ENCODE results near the gene VMP1. TPM values are rescaled to one million over a fixed set of nuclear protein-coding genes. Genes with fewer than 3 reads are reported as not detected.
"Not testable (repeated sequence)": the region's sequence is repeated elsewhere in the genome, so short reads cannot be mapped to it uniquely, and the experiment has no call there.

VMP1 gene
- total RNA-seq, 1 experiment from 2014 or later = 281 TPM

DNA sequence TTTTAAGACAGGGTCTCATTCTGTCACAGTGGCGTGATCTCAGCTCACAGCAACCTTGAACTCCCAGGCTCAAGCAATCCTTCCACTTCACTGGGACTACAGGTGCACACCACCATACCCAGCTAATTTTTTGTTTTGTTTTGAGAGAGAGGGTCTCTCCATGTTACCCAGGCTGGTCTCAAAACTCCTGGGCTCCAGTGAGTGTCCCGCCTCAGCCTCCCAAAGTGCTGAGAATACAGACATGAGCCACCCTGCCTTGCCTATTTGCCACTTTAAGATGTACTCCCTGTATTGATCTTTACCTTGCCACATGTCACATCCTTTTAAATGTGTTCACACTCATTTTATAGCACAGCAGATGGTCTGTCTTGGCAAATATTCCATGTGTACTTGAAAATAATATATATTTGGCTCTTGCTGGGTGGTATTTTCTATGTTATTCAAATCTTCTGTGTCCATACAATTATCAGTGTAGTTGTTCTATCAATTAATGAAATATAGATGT lies 50.5 kb downstream of the VMP1 start:
- ChIA-PET POLR2A (interaction anchor here (0.6 kb wide), 1 partner anchor 49 kb away, joined by 3 read pairs; no protein-coding TSS in a partner anchor), CTCF (no interaction called here)

DNA sequence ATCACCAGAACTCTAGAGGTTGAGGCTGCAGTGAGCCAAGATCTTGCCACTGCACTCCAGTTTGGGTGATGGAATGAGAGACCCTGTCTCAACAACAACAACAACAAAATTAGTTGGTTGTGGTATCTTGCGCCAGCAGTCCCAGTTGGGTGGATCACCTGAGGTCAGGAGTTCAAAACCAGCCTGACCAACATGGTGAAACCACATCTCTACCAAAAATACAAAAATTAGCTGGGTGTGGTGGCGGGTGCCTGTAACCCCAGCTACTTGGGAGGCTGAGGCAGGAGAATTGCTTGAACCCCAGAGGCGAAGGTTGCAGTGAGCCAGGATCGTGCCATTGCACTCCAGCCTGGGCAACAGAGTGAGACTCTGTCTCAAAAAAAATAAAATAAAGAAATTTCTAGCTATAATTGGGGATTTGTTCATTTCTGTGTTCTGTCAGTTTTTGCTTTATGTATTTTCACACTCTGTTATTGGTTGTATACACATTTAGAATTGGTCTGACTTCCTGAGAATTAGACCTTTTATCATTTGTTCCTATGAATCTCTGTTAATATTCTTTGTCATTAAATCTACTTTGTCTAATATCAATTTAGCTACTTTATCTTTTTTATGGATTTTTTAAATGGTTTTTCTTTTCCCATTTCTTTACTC lies 51.7 kb downstream of the VMP1 start:
- Histone ChIP-seq H3K27ac (ENCODE audit: low read length) (peak overlapping the region; percentile 100), H3K4me1 (ENCODE audit: control insufficient read depth, insufficient read depth, low read length) (peaks cover 65% of the 10 kb centered on the region)
- intact Hi-C loops (cut with micrococcal nuclease; ENCODE audit: unreplicated experiment); H3K27me3 ChIP-seq (ENCODE audit: control insufficient read depth, insufficient read depth, low read length); BruUV-seq (replicated peaks); H3K36me3 ChIP-seq (ENCODE audit: control insufficient read depth, insufficient read depth, low read length); in situ Hi-C loops (cut with HindIII; ENCODE audit: low pct_unique_long_range_greater_than_20kb, low sequenced_read_pairs); ATAC-seq; POLR2A ChIA-PET; CTCF ChIA-PET; DNase-seq (ENCODE audit: low read depth, low spot score); H3K9me3 ChIP-seq (ENCODE audit: control insufficient read depth, insufficient read depth, low read depth, low read length); H3K4me3 ChIP-seq (ENCODE audit: low read depth in 2 of 2, low read length in 2 of 2): not testable (repeated sequence)

More for the DNA sequence above, 50.5 kb downstream of the VMP1 start:
- BruUV-seq (replicated peaks) = no TSS peak
- ATAC-seq (no peak), DNase-seq (ENCODE audit: low read depth, low spot score) (no peak)
- Histone ChIP-seq H3K27ac (ENCODE audit: low read length) (peak overlapping the region; percentile 100), H3K9me3 (ENCODE audit: control insufficient read depth, insufficient read depth, low read depth, low read length) (peaks cover 7% of the 10 kb centered on the region; the same call in 1 of the 2 replicates), H3K27me3 (ENCODE audit: control insufficient read depth, insufficient read depth, low read length) (no peaks in the 10 kb centered on the region), H3K4me1 (ENCODE audit: control insufficient read depth, insufficient read depth, low read length) (peaks cover 63% of the 10 kb centered on the region), H3K36me3 (ENCODE audit: control insufficient read depth, insufficient read depth, low read length) (peaks cover 6% of the 10 kb centered on the region; the same call in 1 of the 2 replicates), H3K4me3 (ENCODE audit: low read depth in 2 of 2, low read length in 2 of 2) (no peak overlapping the region)
- intact Hi-C loops (cut with micrococcal nuclease; ENCODE audit: unreplicated experiment) (loop anchor here (2.0 kb wide), 1 partner anchor 23 kb away; no protein-coding TSS in a partner anchor), in situ Hi-C loops (cut with HindIII; ENCODE audit: low pct_unique_long_range_greater_than_20kb, low sequenced_read_pairs) (no loop called here)
- TF ChIP-seq POLR2AphosphoS5 (IDR thresholded peaks at IDR 0.05; ENCODE audit: low read depth, low read length) (no peak), TCF7L2 (IDR thresholded peaks at IDR 0.05; ENCODE audit: low read depth, low read length) (no peak), SIN3A (IDR thresholded peaks at IDR 0.05; ENCODE audit: borderline replicate concordance, insufficient read depth, low read depth, low read length) (no peak)
- TF ChIP-seq, protein P1, sequence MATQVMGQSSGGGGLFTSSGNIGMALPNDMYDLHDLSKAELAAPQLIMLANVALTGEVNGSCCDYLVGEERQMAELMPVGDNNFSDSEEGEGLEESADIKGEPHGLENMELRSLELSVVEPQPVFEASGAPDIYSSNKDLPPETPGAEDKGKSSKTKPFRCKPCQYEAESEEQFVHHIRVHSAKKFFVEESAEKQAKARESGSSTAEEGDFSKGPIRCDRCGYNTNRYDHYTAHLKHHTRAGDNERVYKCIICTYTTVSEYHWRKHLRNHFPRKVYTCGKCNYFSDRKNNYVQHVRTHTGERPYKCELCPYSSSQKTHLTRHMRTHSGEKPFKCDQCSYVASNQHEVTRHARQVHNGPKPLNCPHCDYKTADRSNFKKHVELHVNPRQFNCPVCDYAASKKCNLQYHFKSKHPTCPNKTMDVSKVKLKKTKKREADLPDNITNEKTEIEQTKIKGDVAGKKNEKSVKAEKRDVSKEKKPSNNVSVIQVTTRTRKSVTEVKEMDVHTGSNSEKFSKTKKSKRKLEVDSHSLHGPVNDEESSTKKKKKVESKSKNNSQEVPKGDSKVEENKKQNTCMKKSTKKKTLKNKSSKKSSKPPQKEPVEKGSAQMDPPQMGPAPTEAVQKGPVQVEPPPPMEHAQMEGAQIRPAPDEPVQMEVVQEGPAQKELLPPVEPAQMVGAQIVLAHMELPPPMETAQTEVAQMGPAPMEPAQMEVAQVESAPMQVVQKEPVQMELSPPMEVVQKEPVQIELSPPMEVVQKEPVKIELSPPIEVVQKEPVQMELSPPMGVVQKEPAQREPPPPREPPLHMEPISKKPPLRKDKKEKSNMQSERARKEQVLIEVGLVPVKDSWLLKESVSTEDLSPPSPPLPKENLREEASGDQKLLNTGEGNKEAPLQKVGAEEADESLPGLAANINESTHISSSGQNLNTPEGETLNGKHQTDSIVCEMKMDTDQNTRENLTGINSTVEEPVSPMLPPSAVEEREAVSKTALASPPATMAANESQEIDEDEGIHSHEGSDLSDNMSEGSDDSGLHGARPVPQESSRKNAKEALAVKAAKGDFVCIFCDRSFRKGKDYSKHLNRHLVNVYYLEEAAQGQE (IDR thresholded peaks at IDR 0.05; ENCODE audit: insufficient read depth in 1 of 2, low read depth in 2 of 2, low read length in 1 of 2) = no peak
- TF ChIP-seq, protein P2, sequence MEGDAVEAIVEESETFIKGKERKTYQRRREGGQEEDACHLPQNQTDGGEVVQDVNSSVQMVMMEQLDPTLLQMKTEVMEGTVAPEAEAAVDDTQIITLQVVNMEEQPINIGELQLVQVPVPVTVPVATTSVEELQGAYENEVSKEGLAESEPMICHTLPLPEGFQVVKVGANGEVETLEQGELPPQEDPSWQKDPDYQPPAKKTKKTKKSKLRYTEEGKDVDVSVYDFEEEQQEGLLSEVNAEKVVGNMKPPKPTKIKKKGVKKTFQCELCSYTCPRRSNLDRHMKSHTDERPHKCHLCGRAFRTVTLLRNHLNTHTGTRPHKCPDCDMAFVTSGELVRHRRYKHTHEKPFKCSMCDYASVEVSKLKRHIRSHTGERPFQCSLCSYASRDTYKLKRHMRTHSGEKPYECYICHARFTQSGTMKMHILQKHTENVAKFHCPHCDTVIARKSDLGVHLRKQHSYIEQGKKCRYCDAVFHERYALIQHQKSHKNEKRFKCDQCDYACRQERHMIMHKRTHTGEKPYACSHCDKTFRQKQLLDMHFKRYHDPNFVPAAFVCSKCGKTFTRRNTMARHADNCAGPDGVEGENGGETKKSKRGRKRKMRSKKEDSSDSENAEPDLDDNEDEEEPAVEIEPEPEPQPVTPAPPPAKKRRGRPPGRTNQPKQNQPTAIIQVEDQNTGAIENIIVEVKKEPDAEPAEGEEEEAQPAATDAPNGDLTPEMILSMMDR (IDR thresholded peaks at IDR 0.05) = no peak

DNA sequence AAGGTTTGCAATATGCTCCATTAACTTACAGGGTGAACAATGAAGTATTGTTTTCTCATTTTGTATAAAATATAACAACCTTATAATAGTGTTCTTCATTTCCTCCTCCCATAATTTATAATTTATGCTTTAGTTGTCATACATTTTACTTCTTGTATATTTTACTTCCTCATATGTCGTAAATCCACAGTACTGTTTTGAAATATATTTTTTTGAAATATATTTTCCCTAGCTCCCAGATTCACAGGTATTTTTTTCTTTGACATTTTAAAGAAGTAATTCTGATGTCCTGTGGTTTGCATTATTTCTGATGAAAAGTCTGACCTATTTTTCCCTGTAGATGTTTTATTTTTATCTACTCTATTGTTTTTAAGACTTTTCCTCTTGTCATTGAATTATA lies 52.7 kb downstream of the VMP1 start:
- peak overlapping the region; percentile 100 for H3K27ac ChIP-seq (ENCODE audit: low read length)
- POLR2A ChIA-PET = no interaction called here
- H3K27me3 ChIP-seq (ENCODE audit: control insufficient read depth, insufficient read depth, low read length) = no peaks in the 10 kb centered on the region
- intact Hi-C loops (cut with micrococcal nuclease; ENCODE audit: unreplicated experiment) (no loop called here), in situ Hi-C loops (cut with HindIII; ENCODE audit: low pct_unique_long_range_greater_than_20kb, low sequenced_read_pairs) (no loop called here)
- peaks cover 6% of the 10 kb centered on the region; the same call in 1 of the 2 replicates for H3K36me3 ChIP-seq (ENCODE audit: control insufficient read depth, insufficient read depth, low read length)
- ATAC-seq = no peak
- no peak overlapping the region for H3K4me3 ChIP-seq (ENCODE audit: low read depth in 2 of 2, low read length in 2 of 2)
- TF ChIP-seq, protein P2 (IDR thresholded peaks at IDR 0.05) = no peak
- TF ChIP-seq, protein P1 (IDR thresholded peaks at IDR 0.05; ENCODE audit: insufficient read depth in 1 of 2, low read depth in 2 of 2, low read length in 1 of 2) = no peak
- TF ChIP-seq POLR2AphosphoS5 (IDR thresholded peaks at IDR 0.05; ENCODE audit: low read depth, low read length) (no peak), SIN3A (IDR thresholded peaks at IDR 0.05; ENCODE audit: borderline replicate concordance, insufficient read depth, low read depth, low read length) (no peak), TCF7L2 (IDR thresholded peaks at IDR 0.05; ENCODE audit: low read depth, low read length) (no peak)
- BruUV-seq (replicated peaks) = no TSS peak
- no peak for DNase-seq (ENCODE audit: low read depth, low spot score)
- CTCF ChIA-PET = no interaction called here
- peaks cover 7% of the 10 kb centered on the region; the same call in 1 of the 2 replicates for H3K9me3 ChIP-seq (ENCODE audit: control insufficient read depth, insufficient read depth, low read depth, low read length)
- peaks cover 58% of the 10 kb centered on the region for H3K4me1 ChIP-seq (ENCODE audit: control insufficient read depth, insufficient read depth, low read length)
